H1 (cell line): Measurements from ENCODE around the gene EXOSC6. TPM values are rescaled to one million over a fixed set of nuclear protein-coding genes. Genes with fewer than 3 reads are reported as not detected.

Experiments used
- BACH1 ChIP-seq: IDR thresholded peaks from 2 replicates; pipeline ENCODE4 v1.6.1; 2012; ENCODE audit warnings: low read length, improper control_type of control experiment
- EZH2 ChIP-seq: fragments of 200-600 bp; sonication (generic); IDR thresholded peaks from 2 replicates; pipeline ENCODE4 v1.7.1; 2012; ENCODE audit warnings: low read depth, mild to moderate bottlenecking, moderate library complexity, low read length, inconsistent platforms; ENCODE audit not compliant: severe bottlenecking
- SAP30 ChIP-seq: fragments of 300-600 bp; sonication (generic); IDR thresholded peaks from 2 replicates; pipeline ENCODE4 v1.7.1; 2012; ENCODE audit warnings: low read length, moderate library complexity, mild to moderate bottlenecking, inconsistent platforms; ENCODE audit not compliant: insufficient read depth, insufficient replicate concordance
- SIX5 ChIP-seq: IDR thresholded peaks from 2 replicates; pipeline ENCODE4 v1.6.1; 2011; ENCODE audit warnings: mild to moderate bottlenecking, low read depth, low read length
- polyA plus RNA-seq, 7 experiments: library from polyadenylated mRNA; depleted of rRNA in 3 of 7; stranded (reverse) in 5 of 7; unstranded in 2 of 7; fragments of >200 nt in 5 of 7; fragments of 200-250 nt in 2 of 7; gene quantifications; 1 replicate in 5 of 7; 2 replicates in 1 of 7; 4 replicates in 1 of 7; pipeline versions ENCODE4 v1.2.1 to v1.2.3, GENCODE V29; 2011 to 2013; ENCODE audit warnings: missing spikeins in 2 of 7, mixed read lengths in 2 of 7
- total RNA-seq: library from RNA; stranded (reverse); fragmentation: NEBNext Ultra II Directional; extraction: Animal tissue kit (Norgen Biotek cat#: 25700); gene quantifications from 2 replicates; pipeline ENCODE4 v1.2.1, GENCODE V29; 2021
- TF ChIP-seq, protein P1 (sequence below): IDR thresholded peaks from 2 replicates; pipeline ENCODE4 v1.6.1; 2012; ENCODE audit warnings: low read length, inconsistent platforms

EXOSC6 gene
- total and polyA plus RNA-seq, 2 of the 8 experiments (the other 6 are each of a cell fraction or from before 2014, with no cell fraction given): 9.7 to 22.5 TPM

DNA sequence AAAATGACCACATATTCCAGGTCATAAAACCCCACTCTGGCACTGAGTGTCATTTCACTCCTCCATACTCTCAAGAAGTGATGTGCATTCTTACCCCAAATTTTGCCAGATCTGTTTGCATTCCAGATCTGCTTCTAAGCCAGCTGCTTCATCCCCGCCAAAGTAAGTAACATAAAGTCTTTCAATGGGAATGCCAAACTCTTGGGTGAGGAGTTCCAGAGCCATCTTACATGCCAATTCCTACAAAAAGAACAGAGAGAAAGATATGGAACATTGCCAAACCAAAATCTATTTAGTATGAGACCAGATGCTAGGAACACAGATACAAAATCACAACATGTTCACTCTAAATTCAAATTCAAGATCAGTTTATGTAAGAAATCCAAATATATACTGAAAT, 24.7 kb upstream of the EXOSC6 start (continued):
- TF ChIP-seq, protein P1, sequence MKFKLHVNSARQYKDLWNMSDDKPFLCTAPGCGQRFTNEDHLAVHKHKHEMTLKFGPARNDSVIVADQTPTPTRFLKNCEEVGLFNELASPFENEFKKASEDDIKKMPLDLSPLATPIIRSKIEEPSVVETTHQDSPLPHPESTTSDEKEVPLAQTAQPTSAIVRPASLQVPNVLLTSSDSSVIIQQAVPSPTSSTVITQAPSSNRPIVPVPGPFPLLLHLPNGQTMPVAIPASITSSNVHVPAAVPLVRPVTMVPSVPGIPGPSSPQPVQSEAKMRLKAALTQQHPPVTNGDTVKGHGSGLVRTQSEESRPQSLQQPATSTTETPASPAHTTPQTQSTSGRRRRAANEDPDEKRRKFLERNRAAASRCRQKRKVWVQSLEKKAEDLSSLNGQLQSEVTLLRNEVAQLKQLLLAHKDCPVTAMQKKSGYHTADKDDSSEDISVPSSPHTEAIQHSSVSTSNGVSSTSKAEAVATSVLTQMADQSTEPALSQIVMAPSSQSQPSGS: no peak
- no peak for TF ChIP-seq SAP30
- no peak for TF ChIP-seq EZH2
- no peak for TF ChIP-seq BACH1
- no peak for TF ChIP-seq SIX5
